NCI-H748 treated with DMSO at 0.1 percent for 48 hours (cell line): ENCODE data around the gene ANKRD30BL.
"Not testable (repeated sequence)": the region's sequence is repeated elsewhere in the genome, so short reads cannot be mapped to it uniquely, and the experiment has no call there.

Experiments
- DNase-seq: peaks from one replicate; lab custom pipeline; 2025; lab: John Stamatoyannopoulos, UW

Gene ANKRD30BL, protein sequence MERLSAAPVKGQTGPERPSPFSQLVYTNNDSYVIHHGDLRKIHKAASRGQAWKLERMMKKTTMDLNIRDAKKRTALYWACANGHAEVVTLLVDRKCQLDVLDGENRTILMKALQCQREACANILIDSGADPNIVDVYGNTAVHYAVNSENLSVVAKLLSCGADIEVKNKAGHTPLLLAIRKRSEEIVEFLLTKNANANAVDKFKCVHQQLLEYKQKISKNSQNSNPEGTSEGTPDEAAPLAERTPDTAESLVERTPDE

DNA sequence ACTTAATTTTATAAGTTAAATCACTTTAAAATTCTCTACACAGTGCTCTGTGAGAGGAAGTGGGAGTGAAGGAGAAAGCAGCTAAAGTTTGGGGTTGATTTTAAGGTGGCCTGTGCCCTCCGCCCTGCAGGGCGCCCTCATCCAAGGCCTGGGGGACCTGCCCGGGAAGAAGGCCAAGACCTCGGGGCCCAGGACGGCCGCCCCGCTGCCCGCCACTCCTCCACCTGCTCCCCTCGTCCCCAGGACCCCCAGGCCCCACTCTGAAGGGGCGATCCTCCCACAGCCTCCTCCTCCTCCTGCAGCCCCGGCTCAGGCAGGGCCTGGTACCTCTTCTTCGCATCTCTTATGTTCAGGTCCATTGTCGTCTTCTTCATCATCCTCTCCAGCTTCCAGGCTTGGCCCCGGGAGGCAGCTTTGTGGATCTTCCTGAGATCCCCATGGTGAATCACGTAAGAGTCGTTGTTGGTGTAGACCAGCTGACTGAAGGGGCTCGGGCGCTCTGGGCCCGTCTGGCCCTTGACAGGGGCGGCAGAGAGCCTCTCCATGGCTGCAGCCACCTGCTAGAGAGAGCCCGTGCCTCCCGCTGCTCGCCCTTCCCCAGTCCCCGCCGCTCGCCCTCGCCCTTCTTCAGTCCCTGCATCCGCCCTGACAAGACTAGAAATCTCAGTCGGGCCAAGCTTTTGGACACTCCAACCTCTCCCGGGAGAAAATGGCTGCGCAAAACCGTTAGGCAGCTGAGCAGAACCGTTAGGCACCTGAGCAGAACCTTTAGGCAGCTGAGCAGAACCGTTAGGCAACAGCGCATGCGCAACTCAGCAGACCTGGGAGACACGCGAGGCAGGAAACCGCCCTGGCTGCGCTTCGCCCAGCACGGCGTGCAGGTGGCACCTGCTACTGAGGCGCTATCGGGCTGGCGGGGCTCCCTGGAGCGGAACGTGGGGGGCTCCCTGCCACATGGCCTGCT is at the start of gene ANKRD30BL:
TSS of gene ANKRD30BL (minus strand) at position 792 of the 964 bp plus-strand sequence. CDS start at position 545, 247 bp downstream.
- not testable (repeated sequence) for DNase-seq

- DNase-seq: not testable (repeated sequence)
These were observed 41.1 kb upstream of the ANKRD30BL start for GRCh38 chr2:132202866-132203265.

DNA sequence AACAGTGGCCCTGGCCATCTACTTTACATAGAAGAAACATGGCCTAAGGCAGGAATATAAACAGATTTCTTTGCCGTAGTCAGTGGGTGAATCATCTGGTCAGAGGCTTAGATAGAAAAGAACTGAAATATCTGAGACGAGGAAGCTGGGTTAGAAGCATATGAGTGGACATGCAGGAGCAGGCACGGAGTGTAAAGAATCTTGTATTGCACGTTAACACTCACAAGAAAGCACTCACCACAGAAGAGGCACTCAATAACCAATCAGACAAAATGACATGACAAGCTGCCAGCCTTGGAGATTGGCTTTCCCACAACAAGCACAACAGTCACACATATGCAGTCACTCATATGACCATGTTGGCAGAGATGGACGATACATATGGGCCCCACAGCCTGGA is 31.1 kb upstream of the ANKRD30BL start:
- not testable (repeated sequence) for DNase-seq

DNA sequence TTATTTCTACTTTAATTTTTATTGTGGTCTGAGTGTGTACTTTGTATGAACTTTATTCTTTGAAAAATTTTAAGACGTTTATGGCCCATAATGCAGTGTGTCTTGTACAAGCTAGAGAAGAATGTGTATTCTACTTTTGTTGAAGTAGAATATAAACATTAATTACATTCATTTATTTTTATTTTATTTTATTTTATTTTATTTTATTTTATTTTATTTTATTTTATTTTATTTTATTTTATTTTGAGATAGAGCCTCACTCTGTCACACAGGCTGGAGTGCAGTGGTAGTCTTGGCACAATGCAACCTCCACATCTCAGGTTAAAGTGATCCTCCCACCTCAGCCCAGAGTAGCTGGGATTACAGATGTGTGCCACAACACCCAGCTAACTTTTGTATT is 5.3 kb upstream of the ANKRD30BL start:
- DNase-seq: not testable (repeated sequence)

GRCh38 chr2:132162125-132162660 is 441 bp upstream of the ANKRD30BL start:
- not testable (repeated sequence) for DNase-seq

- peak; percentile 2 for DNase-seq
These were observed 15.0 kb downstream of the ANKRD30BL start for GRCh38 chr2:132146774-132147173.
